K562 (cell line): ENCODE measurements around the gene HRH4.

ENCODE experiments used
- CTCF ChIP-seq, 3 experiments: IDR thresholded peaks in 2 of 3; conservative IDR thresholded peaks in 1 of 3; 2 replicates each; pipeline ENCODE4 v1.5.1; 2011 to 2012; ENCODE audit warnings: low read length in 3 of 3, mild to moderate bottlenecking in 3 of 3, control low read depth in 2 of 3, improper control_type of control experiment in 1 of 3, inconsistent platforms in 1 of 3, low read depth in 1 of 3, mixed read lengths in 1 of 3, moderate library complexity in 1 of 3; ENCODE audit not compliant: insufficient read depth in 2 of 3
- GABPA ChIP-seq: fragments of 200-800 bp; sonication (Bioruptor generic); conservative IDR thresholded peaks from 2 replicates; pipeline ENCODE4 v1.6.1; 2016; ENCODE audit warnings: low read depth, missing genetic modification characterization, missing compliant biosample characterization
- POLR2AphosphoS5 ChIP-seq: IDR thresholded peaks from 2 replicates; pipeline ENCODE4 v1.6.1; 2011; ENCODE audit warnings: mild to moderate bottlenecking, low read depth, low read length, moderate library complexity; ENCODE audit not compliant: control insufficient read depth, insufficient read depth

GRCh38 chr18:24506175-24506574, 45.7 kb downstream of the HRH4 start:
- TF ChIP-seq POLR2AphosphoS5 (no peak), GABPA (tag) (no peak), CTCF (IDR thresholded peaks at IDR 0.05 in 2 of 3, conservative IDR thresholded peaks at IDR 0.05 in 1 of 3; ENCODE audit: insufficient read depth in 2 of 3, low read depth in 1 of 3, low read length in 3 of 3) (no peak)
